ENCODE data around the gene PIMREG.

PIMREG gene

GRCh38 chr17:6439951-6440350, 4.3 kb upstream of the PIMREG start:
- no peak for DNase-seq

GRCh38 chr17:6442775-6443174, 1.5 kb upstream of the PIMREG start:
- DNase-seq = no peak

GRCh38 chr17:6444571-6445335, 498 bp downstream of the PIMREG start:
- DNase-seq = no peak

GRCh38 chr17:6446516-6447100, 2.4 kb downstream of the PIMREG start:
- DNase-seq = no peak

GRCh38 chr17:6448473-6448872, 4.2 kb downstream of the PIMREG start:
- no peak for DNase-seq

- DNase-seq = no peak
Measured at GRCh38 chr17:6449307-6449706, 5.1 kb downstream of the PIMREG start.

GRCh38 chr17:6450926-6451832, 6.9 kb downstream of the PIMREG start:
- DNase-seq = no peak

GRCh38 chr17:6452471-6453266, 8.4 kb downstream of the PIMREG start:
- DNase-seq = no peak

- DNase-seq = no peak
Measured at GRCh38 chr17:6453279-6454024, 9.2 kb downstream of the PIMREG start.

- no peak for DNase-seq
Measured at GRCh38 chr17:6454495-6455320, 10.5 kb downstream of the PIMREG start.

- no peak for DNase-seq
Measured at GRCh38 chr17:6455321-6455705, 11.1 kb downstream of the PIMREG start.

GRCh38 chr17:6456321-6456720, 12.1 kb downstream of the PIMREG start:
- DNase-seq = no peak

GRCh38 chr17:6456914-6457687, 12.8 kb downstream of the PIMREG start:
- no peak for DNase-seq

GRCh38 chr17:6457688-6458459, 13.6 kb downstream of the PIMREG start:
- DNase-seq = no peak

- DNase-seq = no peak
Measured at GRCh38 chr17:6458460-6458950, 14.2 kb downstream of the PIMREG start.

- DNase-seq = no peak
Measured at GRCh38 chr17:6460531-6461161, 16.4 kb downstream of the PIMREG start.

GRCh38 chr17:6461246-6461645, 17.0 kb downstream of the PIMREG start:
- DNase-seq = no peak

GRCh38 chr17:6461792-6462524, 17.7 kb downstream of the PIMREG start:
- DNase-seq = no peak
